HG02571 (cell line): ENCODE data around the gene SPON1.
"Not testable (repeated sequence)": the region's sequence is repeated elsewhere in the genome, so short reads cannot be mapped to it uniquely, and the experiment has no call there.

Experiments used
- ATAC-seq: cut with Tn5 transposase; IDR thresholded peaks from one replicate; pipeline ENCODE4 v1.9.1; 2021; ENCODE audit warnings: mild to moderate bottlenecking, moderate library complexity; ENCODE audit not compliant: unreplicated experiment

Gene SPON1

DNA sequence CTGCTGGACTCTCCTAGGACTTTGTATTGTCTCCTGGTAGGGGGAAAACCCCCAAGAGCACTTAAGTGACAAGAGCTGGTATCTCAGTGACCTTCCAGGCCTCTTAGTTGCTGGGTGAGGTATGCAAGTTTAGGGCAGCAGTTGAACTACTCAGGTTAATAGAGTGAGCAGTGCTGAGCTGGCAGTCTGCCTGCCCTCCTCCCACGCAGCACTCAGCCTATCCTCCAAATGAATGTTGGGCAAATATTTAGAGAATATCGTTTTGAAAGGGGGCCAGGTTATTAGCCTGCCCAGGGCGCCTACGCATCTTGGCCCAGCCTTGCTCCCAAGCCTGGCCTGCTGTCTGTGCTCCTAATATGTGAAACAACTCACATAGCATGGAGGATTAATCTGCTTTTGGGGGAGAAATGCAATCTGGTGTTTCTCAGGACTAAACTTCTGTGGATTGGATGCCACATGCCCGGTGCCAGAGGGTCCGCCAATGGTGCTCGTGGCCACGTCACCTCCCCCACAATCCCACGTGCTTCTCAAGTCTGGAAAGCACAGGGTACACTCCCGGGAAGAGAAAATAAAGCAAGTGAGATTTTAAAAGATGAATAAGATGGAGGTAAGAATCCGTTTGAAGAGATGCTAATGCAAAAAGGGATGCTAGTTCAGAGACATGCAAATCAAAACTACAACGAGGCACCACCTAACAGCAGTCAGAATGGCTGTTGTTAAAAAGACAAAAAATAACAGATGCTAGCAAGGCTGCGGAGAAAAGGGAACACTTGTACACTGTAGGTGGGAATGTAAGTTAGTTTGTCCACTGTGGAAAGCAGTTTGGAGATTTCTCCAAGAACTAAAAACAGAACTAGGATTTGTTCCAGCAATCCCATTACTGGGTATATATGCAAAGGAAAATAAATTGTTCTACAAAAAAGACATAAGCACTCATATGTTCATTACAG is 67.7 kb downstream of the SPON1 start:
- ATAC-seq: no peak

DNA sequence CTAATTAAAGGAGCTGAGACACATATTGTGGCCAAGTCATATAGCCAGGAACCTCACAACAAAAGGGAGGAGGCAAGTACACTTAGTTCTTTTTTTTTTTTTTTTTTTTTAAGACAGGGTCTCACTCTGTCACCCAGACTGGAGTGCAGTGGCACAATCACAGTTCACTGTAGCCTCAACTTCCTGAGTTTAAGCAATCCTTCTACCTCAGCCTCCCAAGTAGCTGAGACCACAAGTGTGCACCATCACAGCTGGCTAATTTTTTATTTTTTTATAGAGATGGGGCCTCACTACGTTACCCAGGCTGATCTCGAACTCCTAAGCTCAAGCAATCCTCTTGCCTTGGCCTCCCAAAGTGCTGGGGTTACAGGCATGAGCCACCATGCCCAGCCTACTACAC is 73.0 kb downstream of the SPON1 start:
- not testable (repeated sequence) for ATAC-seq

DNA sequence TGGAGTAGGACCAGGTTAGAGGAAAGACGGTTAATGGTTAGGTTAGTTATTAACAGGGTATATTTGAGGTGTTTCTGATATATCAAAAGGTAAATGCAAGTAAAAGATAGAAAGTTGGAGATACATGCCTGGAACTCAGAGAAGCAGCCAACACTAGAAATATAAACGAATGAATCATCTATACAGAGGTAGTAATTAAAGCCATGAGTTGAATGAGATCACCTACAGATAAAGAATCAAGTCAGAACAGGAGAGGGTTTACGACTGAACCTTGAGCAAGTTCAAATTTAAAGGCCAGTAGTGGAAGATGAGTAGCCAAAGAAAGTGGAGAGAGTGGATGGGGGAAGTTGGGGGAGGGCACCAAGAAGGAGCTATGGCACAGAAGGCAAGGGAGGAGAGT is 73.9 kb downstream of the SPON1 start:
- ATAC-seq: no peak

DNA sequence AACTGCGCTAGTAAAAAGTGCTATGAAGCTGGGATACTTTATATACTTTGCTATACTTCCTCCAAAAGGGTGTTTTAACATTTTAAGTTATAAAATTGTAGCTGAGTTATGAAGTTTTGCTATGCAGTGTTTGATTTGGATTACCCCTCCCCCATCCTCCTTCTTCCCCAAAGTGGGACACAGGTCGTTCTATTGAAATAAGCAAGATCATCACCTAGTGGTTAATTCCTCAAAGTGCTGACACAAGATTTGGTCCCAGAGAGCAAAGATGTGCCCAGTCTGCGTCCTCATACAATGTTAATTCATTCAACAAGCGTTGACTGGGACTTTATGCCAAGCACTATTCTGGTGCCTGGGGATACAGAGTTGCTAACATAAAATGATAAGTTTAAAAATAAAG is 78.5 kb downstream of the SPON1 start:
- ATAC-seq: no peak

DNA sequence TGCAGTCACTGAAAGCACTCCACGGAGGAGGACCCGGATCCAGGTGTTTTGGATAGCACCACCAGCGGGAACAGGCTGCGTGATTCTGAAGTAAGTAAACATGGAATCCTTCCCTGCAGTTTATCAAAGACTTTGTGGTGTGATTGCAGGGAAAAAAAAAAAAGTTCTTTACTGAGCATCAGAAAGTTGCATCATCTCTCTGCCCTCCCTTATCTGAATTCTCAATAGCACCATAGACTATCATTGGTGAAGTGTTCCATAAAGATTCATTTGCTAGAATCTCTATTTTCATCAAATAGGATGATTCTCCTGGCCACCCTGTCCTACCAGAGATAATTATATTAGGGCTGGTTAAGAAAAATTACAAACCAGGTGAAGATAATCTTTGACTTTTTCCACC is 79.0 kb downstream of the SPON1 start:
- no peak for ATAC-seq

DNA sequence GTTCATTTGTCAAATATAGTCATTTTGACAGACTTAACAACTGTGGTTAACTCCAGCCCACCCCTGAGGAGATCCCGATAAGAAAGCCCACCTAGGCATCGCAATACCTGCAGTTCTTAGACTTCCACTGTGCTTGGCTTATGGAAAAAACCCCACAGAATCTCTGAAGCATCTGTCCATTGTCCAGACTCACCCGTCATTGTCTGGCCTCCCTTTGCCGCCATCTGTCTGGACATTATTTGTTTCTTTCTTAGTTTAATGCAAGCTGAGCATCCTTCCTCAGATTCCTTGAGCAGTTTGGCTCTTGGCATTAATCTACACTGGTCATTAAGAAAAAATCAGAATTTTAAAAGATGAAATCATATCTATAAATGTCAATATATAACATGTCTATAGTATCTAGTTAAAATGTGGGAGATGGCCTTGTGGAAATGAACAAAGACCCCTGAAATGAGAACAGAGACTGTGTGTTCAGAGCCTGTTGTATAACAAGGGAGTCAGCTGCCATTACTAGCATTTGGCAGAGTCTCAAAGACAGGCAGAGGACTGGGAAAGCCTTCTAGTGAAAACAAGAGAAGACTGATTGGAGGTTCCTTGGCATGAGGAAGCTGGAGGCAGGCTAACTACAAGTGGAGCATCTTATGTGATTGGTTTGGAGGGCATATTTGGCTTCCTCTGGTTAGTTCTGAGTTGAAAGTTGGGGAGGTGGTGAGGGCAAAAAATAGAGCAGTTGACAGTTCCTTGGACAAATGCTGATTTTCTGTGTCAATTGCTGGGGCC is 80.4 kb downstream of the SPON1 start:
- no peak for ATAC-seq

DNA sequence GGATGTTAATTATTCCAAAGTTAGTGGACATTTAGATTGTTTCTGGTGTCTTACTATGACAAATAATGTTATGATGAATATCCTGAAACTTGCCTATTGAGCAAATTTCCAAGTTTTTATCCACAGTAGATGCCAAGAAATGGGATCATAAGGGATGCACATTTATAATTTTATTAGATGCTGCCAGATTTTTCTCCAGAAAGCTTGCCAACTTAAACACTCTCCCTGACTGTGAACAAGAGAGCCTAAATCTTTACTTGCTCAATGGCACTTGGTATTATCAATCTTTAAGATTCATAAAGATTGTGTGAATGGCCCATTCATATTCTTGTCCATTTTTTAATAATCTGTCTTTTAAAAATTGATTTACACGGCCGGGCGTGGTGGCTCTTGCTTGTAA is 82.4 kb downstream of the SPON1 start:
- no peak for ATAC-seq

DNA sequence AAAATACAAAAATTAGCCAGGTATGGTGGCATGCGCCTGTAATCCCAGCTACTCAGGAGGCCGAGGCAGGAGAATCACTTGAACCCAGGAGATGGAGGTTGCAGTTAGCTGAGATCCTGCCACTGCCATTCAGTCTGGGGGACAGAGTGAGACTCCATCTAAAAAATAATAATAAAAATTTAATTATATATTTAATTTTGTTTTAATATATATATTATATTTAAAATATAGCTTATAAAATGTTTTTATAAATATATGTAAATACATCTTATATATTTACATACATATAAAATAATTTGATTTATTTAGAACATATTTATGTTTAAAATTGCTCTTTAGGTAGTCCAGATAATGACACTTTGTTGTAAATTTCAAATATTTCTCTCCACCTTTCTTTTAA is 82.9 kb downstream of the SPON1 start:
- no peak for ATAC-seq

DNA sequence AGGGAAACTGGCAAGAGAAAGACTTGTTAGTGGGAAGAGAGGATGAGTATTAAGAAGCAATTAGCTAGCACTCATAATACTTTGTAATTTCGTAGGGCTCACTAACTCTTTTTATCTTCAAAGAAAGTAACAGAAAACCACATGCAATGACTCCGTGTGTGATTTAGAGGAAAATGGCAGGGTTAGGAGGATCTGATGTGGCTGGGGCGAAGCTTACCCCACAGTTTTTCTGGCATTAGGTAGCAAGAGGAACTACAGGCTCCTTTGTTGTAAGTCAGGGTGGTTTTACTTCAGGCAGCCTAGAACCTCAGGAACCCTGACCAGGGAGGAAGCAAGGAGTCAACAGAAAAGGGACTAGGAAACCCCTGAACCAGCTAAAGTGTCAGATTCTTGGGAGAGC is 89.7 kb downstream of the SPON1 start:
- no peak for ATAC-seq

DNA sequence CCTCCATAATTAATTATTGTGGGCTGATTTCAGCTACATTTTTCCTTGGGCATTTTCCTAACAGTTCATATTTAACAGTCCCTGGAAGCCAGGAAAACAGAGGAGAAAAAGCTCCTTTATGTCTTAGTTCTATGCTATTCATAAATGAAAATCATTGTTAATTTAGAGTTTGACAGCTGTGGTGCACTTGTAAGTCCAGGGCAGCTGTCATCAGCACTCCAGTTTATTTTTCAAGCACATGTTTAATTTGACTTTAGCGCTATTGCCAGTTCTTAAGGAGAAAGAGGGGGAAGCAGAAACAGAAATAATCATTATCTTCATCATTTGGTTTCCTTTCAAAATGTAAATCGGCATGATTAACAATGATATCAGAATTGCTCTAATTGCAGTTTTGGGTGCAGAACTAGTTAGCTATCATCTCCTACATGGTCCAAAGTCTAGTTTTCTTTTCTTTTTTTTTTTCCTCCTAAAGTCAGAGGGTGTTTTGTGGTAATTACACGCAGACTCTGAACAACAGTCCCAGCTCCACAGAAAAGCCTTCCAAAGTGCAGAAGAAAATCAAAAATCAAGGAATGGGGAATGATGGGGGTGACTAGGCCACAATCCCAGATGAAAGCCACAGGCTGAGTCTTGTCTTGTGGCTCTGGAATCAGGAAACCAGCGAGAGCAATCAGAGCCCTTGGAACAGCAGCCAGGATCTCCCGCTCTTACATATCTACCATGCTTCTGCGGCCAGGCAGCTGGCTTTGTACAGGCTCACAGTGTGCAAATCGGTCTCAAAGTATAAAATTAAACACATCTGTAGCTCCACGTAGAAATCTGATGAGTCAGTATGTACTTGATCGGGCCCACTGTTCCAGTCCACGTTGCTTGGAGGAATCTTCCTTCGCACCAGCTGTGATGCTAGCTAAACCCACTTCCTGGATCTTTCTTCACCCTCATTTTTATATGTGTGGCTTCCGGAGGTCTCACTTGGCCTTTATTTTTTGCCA is 91.9 kb downstream of the SPON1 start:
- no peak for ATAC-seq

DNA sequence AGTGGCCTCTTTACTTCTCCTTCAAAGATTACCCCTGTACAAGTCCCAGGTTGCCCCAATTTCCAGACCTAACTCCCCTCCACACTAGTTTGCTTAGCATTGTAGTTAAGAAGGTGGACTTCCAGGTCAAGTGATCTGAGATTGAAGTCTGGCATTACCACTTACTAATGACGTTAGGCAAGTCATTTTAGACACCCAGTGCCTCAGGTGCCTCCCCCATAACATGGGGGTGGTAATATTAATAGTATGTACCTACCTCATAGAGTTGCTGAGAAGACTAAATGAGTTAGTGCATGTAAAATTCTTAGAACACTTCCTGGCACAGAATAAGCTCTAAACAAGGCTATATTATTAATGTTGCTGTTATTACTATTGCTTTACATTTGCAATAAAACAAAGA is 93.4 kb downstream of the SPON1 start:
- ATAC-seq: no peak

DNA sequence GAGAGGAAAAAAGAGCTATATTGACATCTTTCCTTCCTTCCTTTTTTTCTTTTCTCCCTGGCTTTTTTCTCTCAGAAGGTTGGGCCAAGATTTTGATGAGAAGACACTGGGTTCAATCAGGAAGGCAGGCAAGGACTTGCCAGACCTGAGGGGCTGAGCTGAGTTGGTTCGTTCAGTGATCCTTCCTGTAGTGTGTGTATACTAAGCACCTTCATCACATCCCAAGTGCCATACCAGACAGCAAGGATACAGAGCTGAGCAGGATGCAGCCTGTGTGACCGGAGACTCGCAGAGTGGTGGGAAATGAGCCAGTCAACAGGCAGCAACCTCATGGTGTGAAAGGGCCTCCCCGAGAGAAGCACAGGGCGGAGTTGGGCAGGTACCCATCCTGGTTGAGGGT is 95.5 kb downstream of the SPON1 start:
- no peak for ATAC-seq

DNA sequence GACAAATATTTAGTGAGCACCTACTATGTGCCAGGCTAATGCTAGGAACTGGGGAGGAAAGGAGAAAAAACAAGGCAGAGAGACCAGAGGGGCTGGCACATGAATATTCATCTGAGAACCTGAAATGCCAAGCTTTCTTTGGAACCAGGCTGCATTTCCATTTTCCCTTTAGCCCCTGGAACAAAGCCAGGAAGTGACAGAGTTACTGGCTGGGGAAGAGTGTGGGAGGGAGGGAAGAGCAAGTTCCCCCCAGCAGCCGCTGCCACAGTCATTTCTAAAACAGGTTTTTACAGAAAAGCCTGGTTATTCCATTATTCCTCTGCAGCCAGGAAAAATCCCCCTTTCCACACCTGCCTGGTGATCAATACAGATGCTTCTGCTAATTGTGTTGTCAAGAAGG is 97.0 kb downstream of the SPON1 start:
- ATAC-seq: no peak

DNA sequence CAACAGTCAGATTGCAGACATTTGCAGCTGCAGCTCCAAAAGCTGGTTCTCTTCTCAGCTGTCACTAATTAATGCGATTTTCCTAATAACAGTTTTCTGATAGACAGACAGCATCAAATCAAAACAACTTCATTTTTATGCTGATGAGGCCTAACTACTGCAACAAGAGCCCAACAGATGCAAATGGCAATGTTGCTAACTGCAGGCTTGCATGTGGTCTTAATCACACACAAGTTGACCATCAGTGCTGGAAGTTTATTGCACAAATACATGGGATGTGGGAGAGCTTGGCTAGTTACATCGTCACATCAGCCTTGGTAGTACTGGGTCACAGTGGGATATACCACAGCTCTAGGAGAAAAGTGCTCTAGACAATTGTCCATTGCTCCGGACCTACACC is 99.2 kb downstream of the SPON1 start:
- ATAC-seq: no peak

DNA sequence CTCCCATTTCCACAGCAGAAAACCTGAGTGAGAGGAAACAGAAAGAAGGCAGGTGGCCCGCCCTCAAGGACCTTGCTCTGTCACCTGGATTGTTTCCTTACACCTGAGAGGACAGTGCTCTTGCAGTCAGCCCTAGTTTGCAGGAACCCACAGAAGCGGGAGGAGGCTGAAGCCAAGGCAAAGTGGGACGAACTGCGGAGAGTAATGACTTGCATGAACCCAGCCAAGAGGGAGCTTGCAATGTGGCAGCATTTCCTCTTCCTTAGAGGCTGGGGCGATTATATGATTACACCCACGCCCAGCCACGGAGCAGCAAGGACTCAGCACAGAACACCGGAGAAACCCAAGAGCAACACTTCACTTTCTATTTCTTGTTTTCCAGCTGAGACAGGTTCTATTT is 102.6 kb downstream of the SPON1 start:
- no peak for ATAC-seq

DNA sequence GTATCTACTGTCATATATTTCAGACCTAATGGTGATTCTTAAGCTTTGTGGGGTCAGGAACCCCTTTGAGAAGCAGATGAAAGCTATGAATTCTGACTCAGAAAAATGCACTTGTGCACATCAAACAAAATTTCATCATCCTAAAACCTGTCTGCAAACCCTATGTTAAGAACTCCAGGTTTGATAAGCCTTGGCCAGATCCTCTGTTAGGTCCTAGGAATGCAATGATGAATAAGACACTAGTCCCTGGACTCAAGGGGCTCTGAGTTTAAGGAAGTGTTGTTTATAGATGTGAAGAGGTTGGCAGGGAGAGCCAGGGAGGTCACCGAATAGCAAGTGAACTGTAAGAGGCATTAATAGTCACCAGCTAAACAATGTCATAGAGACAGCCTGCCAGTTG is 103.2 kb downstream of the SPON1 start:
- no peak for ATAC-seq

DNA sequence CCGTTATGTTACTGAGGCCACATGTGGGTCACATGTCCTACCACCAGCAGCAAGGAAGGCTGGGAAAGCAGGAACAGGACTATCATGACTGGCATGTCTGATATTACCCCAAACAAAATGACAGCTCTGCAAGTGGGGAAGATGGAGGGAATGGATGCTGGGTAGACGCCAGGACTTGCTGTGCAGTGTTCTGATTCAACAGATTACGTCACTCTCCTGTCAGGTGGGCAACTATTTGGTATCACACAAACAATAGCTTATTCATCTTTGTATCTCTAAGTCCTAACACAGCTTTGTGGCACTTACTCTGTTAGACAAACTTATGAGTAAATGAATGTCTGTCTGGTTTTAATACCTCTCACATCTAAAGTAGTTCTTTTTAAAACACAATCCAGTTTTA is 105.2 kb downstream of the SPON1 start:
- ATAC-seq: no peak

DNA sequence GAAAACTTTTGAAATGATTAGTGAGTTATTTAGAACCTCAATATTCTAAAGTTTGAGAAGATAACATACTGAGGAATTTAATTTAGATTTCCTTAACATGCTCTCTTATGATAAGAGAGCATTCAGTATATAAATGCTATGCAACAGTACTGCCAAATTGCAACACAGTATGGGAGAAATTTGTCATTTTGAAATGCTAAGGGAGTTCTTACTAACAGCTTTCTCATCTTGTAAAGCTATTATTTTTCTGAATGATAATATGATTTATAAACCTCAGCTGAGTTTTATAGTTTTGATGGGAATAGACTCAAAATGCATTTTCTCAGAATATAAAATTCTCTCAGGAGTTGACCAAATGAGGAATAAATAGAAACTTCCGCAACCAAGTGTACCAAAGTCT is 108.4 kb downstream of the SPON1 start:
- ATAC-seq: no peak

DNA sequence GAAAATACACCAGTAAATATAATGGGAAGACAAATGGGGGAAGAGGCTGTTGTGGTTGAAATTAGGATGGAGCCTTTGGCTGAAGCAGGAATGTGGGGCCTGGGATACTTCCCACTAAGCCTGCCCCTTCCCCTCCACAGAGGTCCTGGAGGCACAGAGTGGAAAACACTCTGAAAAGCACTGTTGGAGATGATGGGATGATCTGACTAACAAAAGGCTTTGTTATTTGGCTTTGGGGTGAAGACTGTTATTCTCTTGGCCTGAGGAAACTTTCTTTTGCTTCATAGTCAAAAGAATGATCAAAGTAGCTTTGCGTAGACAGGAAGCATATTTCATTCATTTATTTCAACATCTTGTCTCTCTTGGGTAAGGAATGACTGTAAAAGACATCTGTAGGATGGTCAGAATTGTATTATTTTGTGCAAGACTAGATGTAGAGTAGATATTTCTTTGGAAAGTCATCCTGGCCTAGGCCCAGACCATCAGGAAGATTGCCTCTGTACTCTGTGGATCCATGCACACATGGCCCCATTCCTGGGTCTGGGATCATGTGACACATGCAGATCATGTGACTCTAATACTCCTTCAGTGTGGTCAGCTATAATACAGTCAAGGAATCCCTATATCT is 111.4 kb downstream of the SPON1 start:
- ATAC-seq: no peak
